LHCN-M2 (cell line): Measurements from ENCODE around the gene ARHGAP27. TPM values are rescaled to one million over a fixed set of nuclear protein-coding genes. Genes with fewer than 3 reads are reported as not detected.
"Not testable (repeated sequence)": the region's sequence is repeated elsewhere in the genome, so short reads cannot be mapped to it uniquely, and the experiment has no call there.

Experiments used
- DNase-seq: peaks from one replicate; pipeline ENCODE4 v3.0.0-alpha.2; 2012; ENCODE audit warnings: low read depth
- polyA plus RNA-seq: library from polyadenylated mRNA; unstranded; fragments of >200 nt; gene quantifications from one replicate; pipeline ENCODE4 v1.2.1, GENCODE V29; 2012; ENCODE audit warnings: missing spikeins
- total RNA-seq: library from RNA; depleted of rRNA; stranded (reverse); fragments of >200 nt; gene quantifications from 2 replicates; pipeline ENCODE4 v1.2.3, GENCODE V29; 2014; rRNA removed

Gene ARHGAP27
- total RNA-seq = 0.83 and 3.0 TPM in 2 replicates
- polyA plus RNA-seq = 1.9 TPM

DNA sequence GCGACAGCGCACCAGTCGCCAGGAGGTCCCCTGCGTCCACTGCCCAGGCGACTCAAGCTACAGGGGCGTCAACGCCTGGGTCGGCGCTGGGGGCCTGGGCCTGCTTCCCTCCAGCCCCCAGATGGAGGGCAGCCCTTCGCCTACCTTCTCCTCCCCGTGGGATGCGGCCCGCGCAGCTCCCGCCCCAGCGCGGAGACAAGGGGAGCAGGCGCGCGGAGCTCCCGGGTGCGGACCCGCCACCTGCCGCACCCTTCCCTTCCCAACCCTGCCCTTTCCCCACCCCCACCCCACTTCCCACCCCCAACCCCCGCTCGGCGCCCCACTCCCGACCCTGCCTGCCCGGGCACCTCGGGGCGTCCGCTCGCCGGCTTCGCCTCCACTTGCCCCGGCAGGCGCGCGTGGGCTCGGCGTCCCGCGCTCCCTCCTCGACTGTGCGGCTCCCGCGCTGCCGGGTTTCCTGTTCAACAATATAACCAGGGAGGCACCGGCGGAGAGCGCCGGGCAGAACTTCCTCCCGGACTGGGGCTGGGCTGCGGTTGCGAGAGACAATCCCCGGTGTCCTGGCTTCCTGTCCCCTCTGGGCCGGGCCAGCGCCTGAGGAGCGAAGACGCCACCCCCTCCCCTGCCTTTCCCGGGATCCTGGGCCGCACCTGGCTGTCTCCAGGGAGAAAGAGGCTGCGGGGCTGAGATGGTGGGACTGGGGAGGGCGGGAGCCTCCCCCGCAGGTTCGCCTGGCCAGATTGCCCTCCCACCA is at the start of gene ARHGAP27:
TSS of gene ARHGAP27 (minus strand) at position 466 of the 754 bp plus-strand sequence. CDS start 2,591 bp downstream, outside the sequence.
- DNase-seq = no peak

DNA sequence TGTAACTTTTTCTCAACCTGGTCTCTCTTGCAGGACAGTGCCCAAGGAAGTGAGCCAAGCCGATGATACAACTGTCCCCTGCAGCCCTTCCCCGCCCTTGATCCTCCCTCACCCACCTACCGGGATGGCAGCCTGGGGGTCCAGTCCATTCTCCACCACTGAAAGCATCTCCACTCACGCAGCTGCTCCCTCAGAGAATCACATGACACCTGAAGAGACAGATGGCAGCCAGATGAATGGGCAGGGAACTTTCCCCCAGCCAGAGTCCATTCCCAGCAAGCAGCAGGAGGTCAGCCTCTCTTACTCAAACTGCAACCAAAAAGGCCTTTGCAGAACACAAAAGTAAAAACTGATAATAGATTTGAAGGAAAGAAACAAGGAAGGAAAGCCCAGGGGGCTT is 49.6 kb upstream of the ARHGAP27 start:
- not testable (repeated sequence) for DNase-seq

GRCh38 chr17:45475436-45475835 is 42.8 kb upstream of the ARHGAP27 start:
- DNase-seq = not testable (repeated sequence)

DNA sequence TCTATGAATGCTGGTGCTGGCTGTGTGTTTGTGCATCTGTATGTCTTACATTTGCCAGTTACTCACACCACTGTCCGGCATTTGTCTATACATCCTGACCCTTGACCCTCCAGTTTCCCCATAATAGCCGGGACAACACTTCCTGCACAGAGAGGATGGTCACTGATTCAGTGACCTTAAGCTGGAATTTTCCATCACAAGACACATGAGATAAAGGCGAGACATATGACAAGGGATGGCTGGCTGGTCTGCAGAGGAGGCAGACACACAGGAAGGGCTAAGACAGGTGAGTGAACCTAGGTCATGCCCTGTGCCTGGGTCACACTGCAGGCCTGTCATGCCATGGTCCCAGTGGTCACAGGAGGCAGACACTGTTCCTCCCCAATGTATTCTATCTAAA is 39.6 kb upstream of the ARHGAP27 start:
- DNase-seq = not testable (repeated sequence)

DNA sequence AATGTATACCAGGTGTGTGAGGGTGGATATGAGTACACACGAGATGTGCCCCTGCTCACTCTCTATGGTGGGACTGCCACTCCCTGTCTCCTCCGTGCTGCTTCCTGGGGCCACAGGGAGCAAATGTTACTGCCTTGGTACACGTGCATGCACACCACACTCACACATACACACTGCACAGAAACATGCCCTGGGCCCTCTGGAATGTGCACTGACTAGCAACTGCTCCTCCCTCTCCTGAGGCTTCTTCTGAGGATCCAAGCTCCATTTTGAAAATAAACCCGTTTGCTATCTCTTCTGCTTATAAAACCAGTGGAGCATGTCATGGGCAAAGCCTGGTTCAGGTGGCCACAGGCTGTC is 36.5 kb upstream of the ARHGAP27 start:
- DNase-seq = not testable (repeated sequence)

DNA sequence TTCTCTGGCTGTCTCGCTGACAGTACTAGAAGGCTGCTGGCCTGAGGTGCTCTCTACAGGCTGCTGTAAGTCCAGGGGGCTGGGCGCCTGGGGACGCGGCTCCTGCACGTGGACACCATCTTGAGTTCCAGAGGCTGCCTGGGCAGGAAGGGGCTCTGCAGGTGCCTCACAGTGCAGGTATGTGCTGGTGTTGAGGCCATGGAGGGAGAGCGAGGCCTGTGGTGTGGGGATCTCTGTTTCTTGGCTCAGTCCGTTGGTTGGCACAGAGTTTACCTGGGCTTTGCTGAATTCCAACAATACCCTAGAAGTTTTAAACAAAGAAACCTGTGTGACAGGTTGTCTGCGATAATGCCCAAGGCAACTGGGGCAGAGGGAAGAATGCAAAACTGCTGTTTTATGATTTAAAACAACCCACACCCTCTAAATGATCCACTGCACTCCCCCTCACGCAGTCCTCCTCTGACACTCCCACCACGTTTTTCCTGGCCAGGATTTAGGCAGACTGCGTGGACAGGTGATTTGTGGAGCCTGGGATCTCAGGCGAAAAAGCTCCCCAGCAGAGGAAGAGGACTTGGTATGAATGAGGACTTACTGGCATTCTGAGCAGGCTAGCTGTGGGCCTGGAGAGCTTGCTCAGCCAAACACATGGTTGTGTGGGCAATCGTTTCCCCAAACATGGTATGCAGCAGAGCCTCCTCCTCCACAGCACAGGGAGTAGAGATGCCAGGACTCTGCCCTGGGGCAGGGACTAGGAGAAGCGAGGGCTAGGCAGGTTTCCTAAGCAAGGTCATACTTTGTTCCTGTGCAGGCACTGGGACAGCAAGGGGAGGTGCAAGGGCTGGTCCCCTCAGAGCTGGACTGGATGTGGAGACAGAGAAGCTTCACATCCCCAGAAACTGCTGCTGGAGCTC is 35.9 kb upstream of the ARHGAP27 start:
- not testable (repeated sequence) for DNase-seq

DNA sequence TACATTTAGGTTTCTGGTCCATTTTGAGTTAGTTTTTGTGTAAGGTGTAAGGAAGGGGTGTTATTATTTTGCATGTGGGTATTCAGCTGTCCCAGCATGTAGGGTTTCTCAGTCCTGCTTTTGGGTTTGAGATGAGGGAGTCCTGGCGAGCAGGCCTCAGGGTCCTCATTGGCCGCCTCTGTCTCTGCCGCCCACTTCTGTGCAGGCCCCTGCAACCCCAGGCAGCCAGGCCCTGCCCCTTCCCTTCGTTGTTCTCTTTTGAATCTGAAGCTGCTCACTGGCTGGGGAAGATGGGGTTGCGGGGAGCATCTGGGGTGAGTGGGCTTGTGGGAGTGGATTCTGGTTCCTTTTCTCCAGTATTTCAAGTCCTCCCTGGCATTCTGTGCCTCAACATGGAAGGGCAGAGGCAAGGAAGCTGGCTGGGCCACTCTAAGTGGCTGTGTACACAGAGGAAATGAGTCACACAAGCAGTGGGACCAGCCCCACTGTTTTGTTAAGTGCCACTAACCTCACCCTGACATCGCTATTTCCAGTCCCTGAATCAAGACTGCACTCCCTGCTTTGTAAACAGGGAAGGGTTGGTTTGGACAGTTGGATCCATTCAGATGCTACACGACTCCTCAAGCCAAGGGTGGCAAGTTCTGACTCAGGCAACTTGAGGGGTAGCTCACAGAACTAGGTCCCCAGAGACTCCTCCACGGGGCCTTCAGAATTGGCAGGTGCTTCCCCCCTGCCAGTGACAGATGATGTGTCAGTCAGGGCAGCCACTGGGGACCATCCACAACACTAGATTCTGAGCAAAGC is 29.1 kb upstream of the ARHGAP27 start:
- DNase-seq = peak; percentile 64

GRCh38 chr17:45460422-45460821 is 27.8 kb upstream of the ARHGAP27 start:
- DNase-seq = not testable (repeated sequence)

DNA sequence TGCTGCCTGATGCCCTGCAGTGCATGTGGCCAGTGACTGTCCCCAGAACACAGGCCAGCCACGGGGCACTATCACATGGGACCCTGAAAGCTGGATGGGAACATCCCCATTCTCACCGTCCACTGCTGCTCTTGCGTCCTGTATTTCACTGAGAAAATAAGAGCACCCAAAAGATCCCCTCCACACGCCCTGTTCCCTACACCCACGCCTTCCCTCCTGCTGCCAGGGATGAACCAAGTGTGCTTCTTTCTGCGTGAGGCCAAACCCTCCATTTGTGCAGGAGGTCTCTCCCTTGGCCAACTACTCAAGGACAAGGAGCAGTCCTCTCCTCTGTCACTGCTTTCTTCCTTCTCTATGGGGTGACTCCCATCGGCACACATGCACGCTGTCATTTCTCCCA is 21.7 kb upstream of the ARHGAP27 start:
- DNase-seq = not testable (repeated sequence)

GRCh38 chr17:45453731-45454130 is 21.1 kb upstream of the ARHGAP27 start:
- DNase-seq = not testable (repeated sequence)

- DNase-seq = not testable (repeated sequence)
Measured at GRCh38 chr17:45453225-45453534, 20.5 kb upstream of the ARHGAP27 start.

GRCh38 chr17:45452329-45453224 is 19.9 kb upstream of the ARHGAP27 start:
- DNase-seq = not testable (repeated sequence)

- DNase-seq = not testable (repeated sequence)
Measured at GRCh38 chr17:45451660-45452059, 19.0 kb upstream of the ARHGAP27 start.

GRCh38 chr17:45451131-45451530 is 18.5 kb upstream of the ARHGAP27 start:
- no peak for DNase-seq

DNA sequence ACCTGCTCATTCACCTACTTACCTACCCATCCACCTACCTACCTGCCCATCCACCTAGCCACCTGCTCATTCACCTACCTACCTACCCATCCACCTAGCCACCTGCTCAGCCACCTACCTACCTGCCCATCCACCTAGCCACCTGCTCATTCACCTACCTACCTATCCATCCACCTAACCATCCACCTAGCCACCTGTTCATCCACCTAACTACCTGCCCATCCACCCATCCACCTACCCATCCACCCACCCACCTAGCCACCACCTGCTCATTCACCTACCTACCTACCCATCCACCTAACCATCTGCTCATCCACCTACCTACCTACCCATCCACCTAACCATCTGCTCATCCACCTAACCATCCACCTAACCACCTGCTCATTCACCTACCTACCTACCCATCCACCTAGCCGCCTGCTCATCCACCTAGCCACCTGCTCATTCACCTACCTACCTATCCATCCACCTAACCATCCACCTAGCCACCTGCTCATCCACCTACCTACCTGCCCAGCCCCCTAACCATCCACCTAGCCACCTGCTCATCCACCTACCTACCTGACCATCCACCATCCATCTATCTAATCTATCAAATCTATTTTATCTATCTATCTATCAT is 17.1 kb upstream of the ARHGAP27 start:
- DNase-seq = not testable (repeated sequence)

GRCh38 chr17:45449260-45449659 is 16.6 kb upstream of the ARHGAP27 start:
- not testable (repeated sequence) for DNase-seq

DNA sequence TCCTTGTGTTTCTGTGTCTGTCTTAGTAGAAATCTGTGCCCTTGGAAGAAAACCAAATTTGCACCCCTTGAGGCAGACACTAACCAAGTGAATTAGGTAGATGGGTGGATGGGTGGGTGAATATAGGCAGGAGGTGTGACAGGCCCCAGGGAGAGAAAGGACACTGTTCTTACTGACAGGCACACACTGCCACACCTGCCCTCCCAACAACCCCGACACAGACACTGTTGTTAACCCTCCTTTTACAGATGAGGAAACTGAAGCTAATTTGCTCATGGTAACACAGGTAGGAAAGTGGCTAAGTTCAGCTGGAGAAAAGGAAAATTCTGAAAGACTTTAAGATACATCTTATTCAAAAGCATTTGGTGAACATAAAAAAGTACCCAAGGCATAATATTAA is 15.8 kb upstream of the ARHGAP27 start:
- not testable (repeated sequence) for DNase-seq

GRCh38 chr17:45448066-45448465 is 15.4 kb upstream of the ARHGAP27 start:
- DNase-seq = not testable (repeated sequence)

GRCh38 chr17:45447650-45448049 is 15.0 kb upstream of the ARHGAP27 start:
- not testable (repeated sequence) for DNase-seq
